DOHH2 (cell line): ENCODE measurements around the gene PTGFR.

Experiments
- EZH2phosphoT487 ChIP-seq: fragments of 200-600 bp; sonication (generic); IDR thresholded peaks from 2 replicates; pipeline ENCODE4 v1.6.1; 2017; ENCODE audit warnings: borderline replicate concordance, mild to moderate bottlenecking, antibody characterized with exemption, low read length, moderate library complexity, mixed read lengths
- TF ChIP-seq, protein P1 (sequence below): fragments of 200-600 bp; sonication (generic); IDR thresholded peaks from one replicate; pipeline ENCODE4 v1.5.1; 2014; ENCODE audit warnings: antibody characterized with exemption, mild to moderate bottlenecking, low read depth, low read length; ENCODE audit not compliant: poor library complexity, severe bottlenecking

DNA sequence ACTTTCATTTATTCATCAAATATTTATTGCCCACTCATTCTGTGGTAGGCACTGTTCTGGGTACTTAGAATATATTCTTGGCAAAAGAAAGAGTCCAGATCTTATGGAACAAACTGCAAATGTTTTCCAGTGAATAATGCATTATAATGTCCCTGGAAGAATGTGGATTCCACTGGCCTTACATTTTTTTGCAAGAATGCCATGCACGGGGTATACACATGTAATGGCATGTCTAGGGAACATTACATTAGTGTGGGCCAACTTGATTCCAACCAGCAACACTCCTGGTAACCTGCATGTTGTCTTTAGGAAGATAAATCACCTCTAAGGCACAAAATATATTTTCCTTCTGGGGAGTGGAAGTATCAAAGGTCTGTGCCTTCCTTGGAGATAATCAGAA, 96.4 kb downstream of the PTGFR start:
- TF ChIP-seq, protein P1, sequence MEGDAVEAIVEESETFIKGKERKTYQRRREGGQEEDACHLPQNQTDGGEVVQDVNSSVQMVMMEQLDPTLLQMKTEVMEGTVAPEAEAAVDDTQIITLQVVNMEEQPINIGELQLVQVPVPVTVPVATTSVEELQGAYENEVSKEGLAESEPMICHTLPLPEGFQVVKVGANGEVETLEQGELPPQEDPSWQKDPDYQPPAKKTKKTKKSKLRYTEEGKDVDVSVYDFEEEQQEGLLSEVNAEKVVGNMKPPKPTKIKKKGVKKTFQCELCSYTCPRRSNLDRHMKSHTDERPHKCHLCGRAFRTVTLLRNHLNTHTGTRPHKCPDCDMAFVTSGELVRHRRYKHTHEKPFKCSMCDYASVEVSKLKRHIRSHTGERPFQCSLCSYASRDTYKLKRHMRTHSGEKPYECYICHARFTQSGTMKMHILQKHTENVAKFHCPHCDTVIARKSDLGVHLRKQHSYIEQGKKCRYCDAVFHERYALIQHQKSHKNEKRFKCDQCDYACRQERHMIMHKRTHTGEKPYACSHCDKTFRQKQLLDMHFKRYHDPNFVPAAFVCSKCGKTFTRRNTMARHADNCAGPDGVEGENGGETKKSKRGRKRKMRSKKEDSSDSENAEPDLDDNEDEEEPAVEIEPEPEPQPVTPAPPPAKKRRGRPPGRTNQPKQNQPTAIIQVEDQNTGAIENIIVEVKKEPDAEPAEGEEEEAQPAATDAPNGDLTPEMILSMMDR = no peak
- no peak for TF ChIP-seq EZH2phosphoT487
